Gastroesophageal sphincter (tissue), 4 donors: Measurements from ENCODE around the gene EXOC6B. TPM values are rescaled to one million over a fixed set of nuclear protein-coding genes. Genes with fewer than 3 reads are reported as not detected.

Experiments used
- ATAC-seq: fragments of 150-250 bp; one replicate; pipeline ENCODE4 v1.9.1; 2016; ENCODE audit warnings: mild to moderate bottlenecking, moderate library complexity
- H3K27ac ChIP-seq, 4 donors: fragments of 200-600 bp; sonication (generic) in 3 of 4; 1 replicate in 3 of 4; 2 replicates in 1 of 4; pipeline ENCODE4 v1.5.1; 2016 to 2019
- H3K27me3 ChIP-seq: fragments of 200-600 bp; sonication (generic); one replicate; pipeline ENCODE4 v1.5.1; 2019
- H3K36me3 ChIP-seq, 2 donors: fragments of 200-600 bp; sonication (generic); one replicate each; pipeline ENCODE4 v1.5.1; 2019; ENCODE audit warnings: control low read depth in 1 of 2
- H3K4me1 ChIP-seq, 3 donors: fragments of 200-600 bp; sonication (generic); 1 replicate in 2 of 3; 2 replicates in 1 of 3; pipeline ENCODE4 v1.5.1; 2016 to 2019; ENCODE audit warnings: control low read depth in 2 of 3
- H3K4me3 ChIP-seq, 2 donors: fragments of 200-600 bp; sonication (generic); one replicate each; pipeline ENCODE4 v1.5.1; 2019; ENCODE audit warnings: mild to moderate bottlenecking in 1 of 2, moderate library complexity in 1 of 2
- H3K9me3 ChIP-seq, 3 donors: fragments of 200-600 bp; sonication (generic); one replicate each; pipeline ENCODE4 v1.5.1; 2017 to 2019; ENCODE audit warnings: control low read depth in 2 of 3
- EP300 ChIP-seq: sonication (generic); formaldehyde crosslinking; IDR thresholded peaks from one replicate; pipeline ENCODE4 v1.6.1; 2017; ENCODE audit warnings: antibody characterized with exemption, mild to moderate bottlenecking
- POLR2A ChIP-seq, 2 donors: fragments of 450-650 bp; IDR thresholded peaks; one replicate each; pipeline ENCODE4 v1.6.1; 2017; ENCODE audit warnings: antibody characterized with exemption in 2 of 2, mild to moderate bottlenecking in 2 of 2, moderate library complexity in 1 of 2
- POLR2AphosphoS5 ChIP-seq: sonication (generic); formaldehyde crosslinking; IDR thresholded peaks from one replicate; pipeline ENCODE4 v1.6.1; 2017; ENCODE audit warnings: antibody characterized with exemption
- WGBS, 2 donors: methylation state at CpG; one replicate each; pipeline ENCODE4 v1.1.5; 2018; ENCODE audit warnings: low coverage in 1 of 2; 5-methylcytosine and 5-hydroxymethylcytosine counted together
- total RNA-seq, 4 donors: library from RNA; depleted of rRNA; stranded (reverse); fragments of >200 nt; gene quantifications; one replicate each; pipeline ENCODE4 v1.1.0, GENCODE V29; 2016
- TF ChIP-seq, protein P1 (sequence below), 4 experiments: fragments of 200-600 bp in 2 of 4; fragments of 450-650 bp in 2 of 4; sonication (generic) in 1 of 4; IDR thresholded peaks; one replicate each; pipeline ENCODE4 v1.5.1; 2017 to 2019; ENCODE audit warnings: antibody characterized with exemption in 4 of 4, mild to moderate bottlenecking in 2 of 4, moderate library complexity in 2 of 4

Gene EXOC6B
- total RNA-seq, 4 donors from 2014 or later, result 35.3 to 47.2 (median 41.2) TPM

- Histone ChIP-seq H3K9me3 (no peaks in the 10 kb centered on the region), H3K36me3 (no peaks in the 10 kb centered on the region), H3K27ac (no peak overlapping the region), H3K27me3 (peaks cover 43% of the 10 kb centered on the region), H3K4me3 (no peak overlapping the region), H3K4me1 (peaks cover 0 to 68% (median 52%) of the 10 kb centered on the region in 3 donors)
- ATAC-seq, result no peak
- TF ChIP-seq POLR2A (IDR thresholded peaks at IDR 0.05) (no peak), EP300 (no peak), POLR2AphosphoS5 (no peak)
- TF ChIP-seq, protein P1, sequence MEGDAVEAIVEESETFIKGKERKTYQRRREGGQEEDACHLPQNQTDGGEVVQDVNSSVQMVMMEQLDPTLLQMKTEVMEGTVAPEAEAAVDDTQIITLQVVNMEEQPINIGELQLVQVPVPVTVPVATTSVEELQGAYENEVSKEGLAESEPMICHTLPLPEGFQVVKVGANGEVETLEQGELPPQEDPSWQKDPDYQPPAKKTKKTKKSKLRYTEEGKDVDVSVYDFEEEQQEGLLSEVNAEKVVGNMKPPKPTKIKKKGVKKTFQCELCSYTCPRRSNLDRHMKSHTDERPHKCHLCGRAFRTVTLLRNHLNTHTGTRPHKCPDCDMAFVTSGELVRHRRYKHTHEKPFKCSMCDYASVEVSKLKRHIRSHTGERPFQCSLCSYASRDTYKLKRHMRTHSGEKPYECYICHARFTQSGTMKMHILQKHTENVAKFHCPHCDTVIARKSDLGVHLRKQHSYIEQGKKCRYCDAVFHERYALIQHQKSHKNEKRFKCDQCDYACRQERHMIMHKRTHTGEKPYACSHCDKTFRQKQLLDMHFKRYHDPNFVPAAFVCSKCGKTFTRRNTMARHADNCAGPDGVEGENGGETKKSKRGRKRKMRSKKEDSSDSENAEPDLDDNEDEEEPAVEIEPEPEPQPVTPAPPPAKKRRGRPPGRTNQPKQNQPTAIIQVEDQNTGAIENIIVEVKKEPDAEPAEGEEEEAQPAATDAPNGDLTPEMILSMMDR (IDR thresholded peaks at IDR 0.05), result no peak
- WGBS, 2 donors, result 53 to 62% methylated on average over 3 to 5 of the region's 13 CpGs
Observed at GRCh38 chr2:72141881-72142451, 683.9 kb downstream of the EXOC6B start.

- no peak for ATAC-seq
- H3K4me1 ChIP-seq, result peaks cover 0 to 60% (median 44%) of the 10 kb centered on the region in 3 donors
- H3K27ac ChIP-seq, result no peak overlapping the region
- no peaks in the 10 kb centered on the region for H3K9me3 ChIP-seq
- no CpG with 5 or more reads among the region's 5 CpGs for WGBS, 2 donors
- H3K4me3 ChIP-seq, result no peak overlapping the region
- TF ChIP-seq POLR2A (IDR thresholded peaks at IDR 0.05), result no peak
- TF ChIP-seq POLR2AphosphoS5, result no peak
- TF ChIP-seq, protein P1 (IDR thresholded peaks at IDR 0.05), result no peak
- no peak for TF ChIP-seq EP300
- peaks cover 35% of the 10 kb centered on the region for H3K27me3 ChIP-seq
- no peaks in the 10 kb centered on the region for H3K36me3 ChIP-seq
Observed at GRCh38 chr2:72141032-72141645, 684.7 kb downstream of the EXOC6B start.

DNA sequence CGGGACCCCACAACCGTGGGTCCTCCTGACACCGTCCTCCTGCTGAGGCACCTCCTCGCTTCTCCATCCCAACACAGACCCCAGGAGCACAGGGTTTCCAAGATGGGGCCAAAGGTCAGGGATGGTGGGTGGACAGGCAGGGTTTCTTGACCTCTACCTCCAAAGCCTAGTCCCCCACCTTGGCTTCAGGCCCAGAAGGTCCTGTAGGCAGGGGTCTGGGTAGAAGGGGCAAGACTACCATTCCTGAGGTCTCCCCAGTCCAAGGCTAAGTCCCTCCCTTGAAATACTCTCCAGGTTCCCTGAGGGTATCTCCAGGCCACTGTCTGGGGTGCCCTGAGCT lies 685.2 kb downstream of the EXOC6B start:
- Histone ChIP-seq H3K4me1 (peaks cover 0 to 54% (median 38%) of the 10 kb centered on the region in 3 donors), H3K9me3 (no peaks in the 10 kb centered on the region), H3K27me3 (peaks cover 30% of the 10 kb centered on the region), H3K27ac (no peak overlapping the region), H3K36me3 (no peaks in the 10 kb centered on the region), H3K4me3 (no peak overlapping the region)
- 93% methylated on average over 3 of the region's 4 CpGs; no CpG with 5 or more reads in 1 of the 2 donors for WGBS, 2 donors
- TF ChIP-seq EP300 (no peak), POLR2A (IDR thresholded peaks at IDR 0.05) (no peak), POLR2AphosphoS5 (no peak)
- TF ChIP-seq, protein P1 (IDR thresholded peaks at IDR 0.05), result no peak
- no peak for ATAC-seq

DNA sequence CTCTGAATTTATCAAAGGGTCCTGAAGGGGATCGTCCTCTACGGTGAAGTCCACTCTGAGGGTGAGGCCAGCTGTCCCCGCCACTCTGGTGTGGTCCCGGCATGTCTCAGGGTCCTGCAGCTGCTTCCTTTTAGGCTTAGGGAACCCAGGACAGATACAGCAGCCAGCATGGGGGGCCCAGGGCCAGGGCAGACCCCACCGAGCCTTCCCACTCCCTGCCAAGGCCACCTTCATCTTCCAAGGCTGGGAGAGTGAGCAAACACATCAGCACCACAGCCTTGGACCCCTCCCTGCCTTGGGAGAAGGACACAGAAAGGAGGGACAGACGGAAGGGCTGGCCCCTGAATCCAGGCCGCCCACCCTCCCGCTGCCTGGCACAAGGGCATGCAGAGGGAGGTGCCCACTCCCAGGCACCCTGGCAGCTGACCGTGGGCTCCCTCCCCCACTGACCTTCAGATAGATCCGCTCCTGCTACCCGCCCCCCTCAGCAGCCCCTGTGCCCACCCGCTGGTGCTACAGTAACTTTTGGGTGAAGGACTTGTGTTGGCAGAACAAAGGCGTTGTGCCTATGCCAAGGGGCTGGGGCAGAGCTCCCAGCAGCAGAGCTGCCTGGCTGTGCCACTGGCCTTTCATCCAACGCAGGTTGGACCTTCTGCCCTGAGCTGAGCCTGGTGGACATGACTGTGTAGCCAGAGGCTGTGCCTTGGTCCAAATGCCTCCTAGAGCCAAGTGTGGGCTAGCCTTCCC lies 685.8 kb downstream of the EXOC6B start:
- no peak for ATAC-seq
- H3K27me3 ChIP-seq, result peaks cover 25% of the 10 kb centered on the region
- H3K36me3 ChIP-seq, result no peaks in the 10 kb centered on the region
- TF ChIP-seq POLR2AphosphoS5, result no peak
- TF ChIP-seq, protein P1 (IDR thresholded peaks at IDR 0.05), result no peak
- no peak for TF ChIP-seq POLR2A (IDR thresholded peaks at IDR 0.05)
- TF ChIP-seq EP300, result no peak
- WGBS, 2 donors, result no CpG with 5 or more reads among the region's 14 CpGs
- H3K4me1 ChIP-seq, result peaks cover 0 to 49% (median 33%) of the 10 kb centered on the region in 3 donors
- H3K4me3 ChIP-seq, result no peak overlapping the region
- H3K9me3 ChIP-seq, result no peaks in the 10 kb centered on the region
- H3K27ac ChIP-seq, result no peak overlapping the region
